A673 (cell line): ENCODE results near the gene ETV3L. TPM values are rescaled to one million over a fixed set of nuclear protein-coding genes. Genes with fewer than 3 reads are reported as not detected.

ENCODE experiments used
- BruUV-seq: library from RNA; stranded (reverse); fragments of 400-500 nt; replicated peaks from 2 replicates; lab custom pipeline; 2021; lab: Mats Ljungman, UMichigan
- CTCF ChIA-PET: fragments of 300-600 bp; sonication (Branson Sonifier 250); formaldehyde crosslinking; loops from one replicate; lab custom pipeline; 2022; ENCODE audit warnings: antibody characterized with exemption; lab: Charles Lee
- POLR2A ChIA-PET: fragments of 300-600 bp; sonication (Branson Sonifier 250); formaldehyde crosslinking; loops from one replicate; lab custom pipeline; 2022; ENCODE audit warnings: antibody characterized with exemption; ENCODE audit not compliant: low non-redundant PET; lab: Charles Lee
- DNase-seq: peaks from one replicate; pipeline ENCODE4 v3.0.0-alpha.2; 2015; ENCODE audit warnings: low spot score
- H3K27ac ChIP-seq: fragments of 200-600 bp; sonication (generic); 2 replicates; pipeline ENCODE4 v1.5.1; 2016; ENCODE audit warnings: mixed run types, low read depth, mild to moderate bottlenecking, mixed read lengths, antibody characterized with exemption, low read length; ENCODE audit not compliant: poor library complexity, severe bottlenecking
- H3K27me3 ChIP-seq: fragments of 200-600 bp; sonication (generic); replicated peaks from 2 replicates; pipeline ENCODE4 v1.6.1; 2017; ENCODE audit warnings: mixed run types, low read depth, mild to moderate bottlenecking, mixed read lengths, antibody characterized with exemption, low read length; ENCODE audit not compliant: insufficient read depth, poor library complexity
- H3K36me3 ChIP-seq: fragments of 200-600 bp; sonication (generic); 2 replicates; pipeline ENCODE4 v1.6.1; 2016; ENCODE audit warnings: mixed run types, mild to moderate bottlenecking, mixed read lengths, antibody characterized with exemption, low read length; ENCODE audit not compliant: insufficient read depth, poor library complexity, severe bottlenecking
- H3K4me1 ChIP-seq: fragments of 200-600 bp; sonication (generic); 2 replicates; pipeline ENCODE4 v1.6.1; 2017; ENCODE audit warnings: mixed run types, mild to moderate bottlenecking, mixed read lengths, antibody characterized with exemption, low read length; ENCODE audit not compliant: insufficient read depth, poor library complexity, severe bottlenecking
- H3K4me3 ChIP-seq: fragments of 200-600 bp; sonication (generic); 2 replicates; pipeline ENCODE4 v1.5.1; 2016; ENCODE audit warnings: low read depth, mixed run types, mild to moderate bottlenecking, mixed read lengths, low read length; ENCODE audit not compliant: poor library complexity, severe bottlenecking
- H3K9me3 ChIP-seq: fragments of 200-600 bp; sonication (generic); 2 replicates; pipeline ENCODE4 v1.6.1; 2016; ENCODE audit warnings: mixed run types, low read depth, mild to moderate bottlenecking, mixed read lengths, antibody characterized with exemption, low read length; ENCODE audit not compliant: poor library complexity, severe bottlenecking
- EZH2 ChIP-seq: fragments of 200-600 bp; sonication (generic); IDR thresholded peaks from 2 replicates; pipeline ENCODE4 v1.6.1; 2017; ENCODE audit warnings: borderline replicate concordance, low read depth, mild to moderate bottlenecking, mixed read lengths, antibody characterized with exemption, low read length; ENCODE audit not compliant: poor library complexity, severe bottlenecking
- intact Hi-C: fragments of 100-400 bp; cut with micrococcal nuclease; formaldehyde crosslinking; loops from one replicate; pipeline ENCODE4 v1.10.0; 2022; ENCODE audit not compliant: unreplicated experiment
- total RNA-seq: library from RNA; stranded (reverse); gene quantifications from 2 replicates; pipeline ENCODE4 v1.2.3, GENCODE V29; 2021
- TF ChIP-seq, protein P1 (sequence below): fragments of 300-800, 200-600 bp; sonication (generic); conservative IDR thresholded peaks from 2 replicates; pipeline ENCODE4 v1.5.1; 2017; ENCODE audit warnings: low read depth, mild to moderate bottlenecking, antibody characterized with exemption, low read length, moderate library complexity, mixed read lengths

The ETV3L gene
- total RNA-seq, 1 experiment from 2014 or later = not detected

DNA sequence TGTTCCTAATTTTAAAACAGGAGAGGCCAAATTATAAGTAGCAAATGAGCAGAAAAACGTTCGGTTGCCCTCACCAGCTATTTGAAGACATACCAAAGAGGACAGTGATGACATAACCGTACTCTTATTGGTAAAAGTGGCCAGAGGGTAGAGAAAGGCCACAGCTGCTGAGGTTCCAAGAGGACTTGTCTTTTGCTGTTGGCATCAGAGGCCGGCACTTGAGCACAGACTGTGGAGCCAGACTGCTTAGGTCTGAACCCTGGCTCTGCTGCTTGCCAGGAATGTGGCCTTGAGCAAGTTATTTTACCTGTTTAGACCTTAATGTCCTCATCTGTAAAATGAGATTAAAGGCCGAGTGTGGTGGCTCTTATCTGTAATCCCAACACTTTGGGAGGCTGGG, 14.9 kb downstream of the ETV3L start:
- POLR2A ChIA-PET = no interaction called here
- intact Hi-C loops = no loop called here
- Histone ChIP-seq H3K27me3 (no peaks in the 10 kb centered on the region), H3K9me3 (no peaks in the 10 kb centered on the region), H3K36me3 (no peaks in the 10 kb centered on the region), H3K4me3 (no peak overlapping the region), H3K4me1 (no peaks in the 10 kb centered on the region), H3K27ac (no peak overlapping the region)
- BruUV-seq = no TSS peak
- TF ChIP-seq, protein P1, sequence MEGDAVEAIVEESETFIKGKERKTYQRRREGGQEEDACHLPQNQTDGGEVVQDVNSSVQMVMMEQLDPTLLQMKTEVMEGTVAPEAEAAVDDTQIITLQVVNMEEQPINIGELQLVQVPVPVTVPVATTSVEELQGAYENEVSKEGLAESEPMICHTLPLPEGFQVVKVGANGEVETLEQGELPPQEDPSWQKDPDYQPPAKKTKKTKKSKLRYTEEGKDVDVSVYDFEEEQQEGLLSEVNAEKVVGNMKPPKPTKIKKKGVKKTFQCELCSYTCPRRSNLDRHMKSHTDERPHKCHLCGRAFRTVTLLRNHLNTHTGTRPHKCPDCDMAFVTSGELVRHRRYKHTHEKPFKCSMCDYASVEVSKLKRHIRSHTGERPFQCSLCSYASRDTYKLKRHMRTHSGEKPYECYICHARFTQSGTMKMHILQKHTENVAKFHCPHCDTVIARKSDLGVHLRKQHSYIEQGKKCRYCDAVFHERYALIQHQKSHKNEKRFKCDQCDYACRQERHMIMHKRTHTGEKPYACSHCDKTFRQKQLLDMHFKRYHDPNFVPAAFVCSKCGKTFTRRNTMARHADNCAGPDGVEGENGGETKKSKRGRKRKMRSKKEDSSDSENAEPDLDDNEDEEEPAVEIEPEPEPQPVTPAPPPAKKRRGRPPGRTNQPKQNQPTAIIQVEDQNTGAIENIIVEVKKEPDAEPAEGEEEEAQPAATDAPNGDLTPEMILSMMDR = no peak
- no peak for TF ChIP-seq EZH2
- CTCF ChIA-PET = no interaction called here
- DNase-seq = no peak

DNA sequence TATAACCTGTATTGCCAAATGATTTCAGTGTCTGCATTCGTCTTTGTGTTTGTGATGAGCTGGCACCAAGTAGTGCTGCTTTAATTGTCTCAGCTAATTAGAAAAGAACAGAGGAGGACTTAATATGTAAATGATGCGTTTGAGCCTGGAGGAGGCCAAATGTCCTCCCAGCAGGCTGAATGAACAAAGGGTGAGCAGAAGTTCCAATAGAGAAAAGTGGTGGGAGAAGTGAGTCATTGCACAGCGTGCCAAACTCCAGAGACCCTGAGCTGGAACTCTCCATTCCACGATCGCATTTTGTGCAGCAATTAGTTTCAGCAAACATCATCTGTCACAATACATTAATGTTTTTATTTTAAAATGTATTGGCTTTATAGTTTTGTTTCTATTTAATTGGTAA, 17.9 kb downstream of the ETV3L start:
- ChIA-PET CTCF (interaction anchor here (1.3 kb wide), 1 partner anchor 8 kb away, joined by 6 read pairs; no protein-coding TSS in a partner anchor), POLR2A (no interaction called here)
- no peak overlapping the region for H3K4me3 ChIP-seq
- H3K9me3 ChIP-seq = no peaks in the 10 kb centered on the region
- no peaks in the 10 kb centered on the region for H3K4me1 ChIP-seq
- no TSS peak for BruUV-seq
- DNase-seq = peak; percentile 67
- no peaks in the 10 kb centered on the region for H3K36me3 ChIP-seq
- H3K27ac ChIP-seq = no peak overlapping the region
- TF ChIP-seq EZH2 = no peak
- TF ChIP-seq, protein P1 = no peak
- H3K27me3 ChIP-seq = no peaks in the 10 kb centered on the region
- intact Hi-C loops = no loop called here

DNA sequence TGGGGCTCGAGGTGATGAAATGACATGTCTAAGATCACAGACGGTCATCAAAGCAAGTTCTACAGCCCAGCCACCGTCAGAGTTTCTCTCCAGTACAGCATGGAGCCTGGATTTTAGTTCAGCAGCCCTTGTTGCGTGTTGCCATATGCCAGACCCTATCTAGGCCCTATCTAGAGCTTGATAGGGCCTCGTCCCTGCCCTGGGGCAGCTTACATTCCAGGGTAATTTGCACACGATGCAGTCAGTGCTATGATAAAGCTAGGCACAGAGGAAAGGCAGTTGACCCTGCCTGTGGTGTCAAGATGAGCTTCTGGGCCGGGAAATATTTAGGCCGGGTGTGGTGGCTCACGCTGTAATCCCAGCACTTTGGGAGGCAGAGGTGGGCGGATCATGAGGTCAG, 18.9 kb downstream of the ETV3L start:
- CTCF ChIA-PET = interaction anchor here (0.6 kb wide), 1 partner anchor 233 kb away, joined by 3 read pairs; no protein-coding TSS in a partner anchor
- H3K36me3 ChIP-seq = no peaks in the 10 kb centered on the region
- H3K27me3 ChIP-seq = no peaks in the 10 kb centered on the region
- no peaks in the 10 kb centered on the region for H3K4me1 ChIP-seq
- TF ChIP-seq EZH2 = no peak
- TF ChIP-seq, protein P1 = no peak
- no peaks in the 10 kb centered on the region for H3K9me3 ChIP-seq
- no peak for DNase-seq
- POLR2A ChIA-PET = no interaction called here
- no peak overlapping the region for H3K4me3 ChIP-seq
- intact Hi-C loops = no loop called here
- BruUV-seq = no TSS peak
- no peak overlapping the region for H3K27ac ChIP-seq
